HG03521 (cell line): Measurements from ENCODE around the gene GTF2A1L.

Experiments used
- ATAC-seq: cut with Tn5 transposase; IDR thresholded peaks from one replicate; pipeline ENCODE4 v1.9.1; 2021; ENCODE audit warnings: mild to moderate bottlenecking, moderate library complexity; ENCODE audit not compliant: unreplicated experiment

Gene GTF2A1L

GRCh38 chr2:48728840-48729239 is 111.2 kb downstream of the GTF2A1L start:
- no peak for ATAC-seq
